NCI-H1436 treated with DMSO at 0.1 percent for 48 hours (cell line): ENCODE results near the gene SHROOM1.
A peak's percentile ranks its signal among the peaks of the same experiment; 100 is the strongest.

Source experiments
- DNase-seq: peaks from one replicate; lab custom pipeline; 2025; lab: John Stamatoyannopoulos, UW

Gene SHROOM1

GRCh38 chr5:132824426-132824825 is 6.0 kb downstream of the SHROOM1 start:
- DNase-seq, result no peak

GRCh38 chr5:132823481-132824050 is 6.9 kb downstream of the SHROOM1 start:
- no peak for DNase-seq

GRCh38 chr5:132822650-132823480 is 7.6 kb downstream of the SHROOM1 start:
- no peak for DNase-seq

GRCh38 chr5:132821791-132822190 is 8.7 kb downstream of the SHROOM1 start:
- no peak for DNase-seq

GRCh38 chr5:132821350-132821749 is 9.1 kb downstream of the SHROOM1 start:
- DNase-seq, result no peak

GRCh38 chr5:132820162-132820754 is 10.2 kb downstream of the SHROOM1 start:
- DNase-seq, result peak; percentile 43

- no peak for DNase-seq
Observed at GRCh38 chr5:132819468-132819867, 11.0 kb downstream of the SHROOM1 start.

- no peak for DNase-seq
Observed at GRCh38 chr5:132817011-132817410, 13.4 kb downstream of the SHROOM1 start.

GRCh38 chr5:132816554-132816953 is 13.9 kb downstream of the SHROOM1 start:
- no peak for DNase-seq

- no peak for DNase-seq
Observed at GRCh38 chr5:132816083-132816482, 14.4 kb downstream of the SHROOM1 start.

GRCh38 chr5:132815454-132815853 is 15.0 kb downstream of the SHROOM1 start:
- no peak for DNase-seq

GRCh38 chr5:132814503-132815294 is 15.7 kb downstream of the SHROOM1 start:
- DNase-seq, result no peak

GRCh38 chr5:132813599-132814502 is 16.6 kb downstream of the SHROOM1 start:
- no peak for DNase-seq

GRCh38 chr5:132812781-132813598 is 17.5 kb downstream of the SHROOM1 start, which contains the start of gene SOWAHA:
Gene SOWAHA, plus strand, starts transcription at chr5:132813302. Its CDS starts 320 bp downstream, at chr5:132813622.
- no peak for DNase-seq

GRCh38 chr5:132812123-132812765 is 18.2 kb downstream of the SHROOM1 start:
- no peak for DNase-seq

- no peak for DNase-seq
Observed at GRCh38 chr5:132810605-132811004, 19.8 kb downstream of the SHROOM1 start.

GRCh38 chr5:132808866-132809265 is 21.6 kb downstream of the SHROOM1 start:
- DNase-seq, result no peak

- DNase-seq, result no peak
Observed at GRCh38 chr5:132808448-132808847, 22.0 kb downstream of the SHROOM1 start.

- DNase-seq, result no peak
Observed at GRCh38 chr5:132807163-132807838, 23.1 kb downstream of the SHROOM1 start.
